H9 (cell line): Measurements from ENCODE around the gene HS6ST3. TPM values are rescaled to one million over a fixed set of nuclear protein-coding genes. Genes with fewer than 3 reads are reported as not detected.

Experiments used
- DNase-seq: peaks from one replicate; pipeline ENCODE4 v3.0.0-alpha.2; 2017
- H2AFZ ChIP-seq: one replicate; pipeline ENCODE4 v1.6.1; 2013; ENCODE audit warnings: mild to moderate bottlenecking, low read length, control low read depth, moderate library complexity
- H2AK5ac ChIP-seq: 2 replicates; pipeline ENCODE4 v1.6.1; 2013; ENCODE audit warnings: low read length, control low read depth, mixed read lengths; ENCODE audit not compliant: insufficient read length
- H2BK120ac ChIP-seq: one replicate; pipeline ENCODE4 v1.6.1; 2013; ENCODE audit warnings: low read depth, mild to moderate bottlenecking, low read length, control low read depth, inconsistent platforms; ENCODE audit not compliant: poor library complexity, severe bottlenecking
- H2BK12ac ChIP-seq: 2 replicates; pipeline ENCODE4 v1.6.1; 2013; ENCODE audit warnings: low read length, control low read depth, mixed read lengths, low read depth; ENCODE audit not compliant: insufficient read length
- H2BK15ac ChIP-seq: 2 replicates; pipeline ENCODE4 v1.6.1; 2013; ENCODE audit warnings: low read depth, low read length, control low read depth
- H2BK20ac ChIP-seq: one replicate; pipeline ENCODE4 v1.6.1; 2013; ENCODE audit warnings: low read depth, mild to moderate bottlenecking, low read length, control low read depth, inconsistent platforms; ENCODE audit not compliant: poor library complexity, severe bottlenecking
- H2BK5ac ChIP-seq: 2 replicates; pipeline ENCODE4 v1.6.1; 2013; ENCODE audit warnings: low read length, control low read depth, mixed read lengths; ENCODE audit not compliant: insufficient read length
- H3K14ac ChIP-seq: 2 replicates; pipeline ENCODE4 v1.6.1; 2013; ENCODE audit warnings: low read length, control low read depth; ENCODE audit not compliant: insufficient read depth
- H3K18ac ChIP-seq: 2 replicates; pipeline ENCODE4 v1.6.1; 2013; ENCODE audit warnings: low read depth, mild to moderate bottlenecking, mixed read lengths, low read length, control low read depth; ENCODE audit not compliant: insufficient read length
- H3K23ac ChIP-seq: 2 replicates; pipeline ENCODE4 v1.6.1; 2013; ENCODE audit warnings: low read length, control low read depth, mixed read lengths, low read depth; ENCODE audit not compliant: insufficient read length
- H3K23me2 ChIP-seq: 2 replicates; pipeline ENCODE4 v1.6.1; 2013; ENCODE audit warnings: low read depth, mild to moderate bottlenecking, mixed read lengths, low read length, control low read depth; ENCODE audit not compliant: insufficient read length, poor library complexity, severe bottlenecking
- H3K27ac ChIP-seq: 2 replicates; pipeline ENCODE4 v1.5.1; 2013; ENCODE audit warnings: low read length, control low read depth, mixed read lengths, low read depth; ENCODE audit not compliant: insufficient read length
- H3K27me3 ChIP-seq: 2 replicates; pipeline ENCODE4 v1.6.1; 2013; ENCODE audit warnings: low read length, control low read depth, inconsistent platforms; ENCODE audit not compliant: insufficient read depth
- H3K4ac ChIP-seq: 2 replicates; pipeline ENCODE4 v1.6.1; 2013; ENCODE audit warnings: low read depth, mild to moderate bottlenecking, control low read depth, inconsistent platforms, low read length, moderate library complexity
- H3K4me1 ChIP-seq: 2 replicates; pipeline ENCODE4 v1.6.1; 2013; ENCODE audit warnings: low read length, control low read depth, inconsistent platforms; ENCODE audit not compliant: insufficient read depth
- H3K4me2 ChIP-seq: 2 replicates; pipeline ENCODE4 v1.6.1; 2013; ENCODE audit warnings: low read length, control low read depth, mixed read lengths; ENCODE audit not compliant: insufficient read length, insufficient read depth
- H3K56ac ChIP-seq: 2 replicates; pipeline ENCODE4 v1.6.1; 2013; ENCODE audit warnings: low read depth, mild to moderate bottlenecking, mixed read lengths, low read length, control low read depth; ENCODE audit not compliant: insufficient read length
- H3K79me1 ChIP-seq: 2 replicates; pipeline ENCODE4 v1.6.1; 2013; ENCODE audit warnings: low read depth, mild to moderate bottlenecking, moderate library complexity, low read length, control low read depth, inconsistent platforms; ENCODE audit not compliant: insufficient read depth, poor library complexity, severe bottlenecking
- H3K79me2 ChIP-seq: 2 replicates; pipeline ENCODE4 v1.6.1; 2013; ENCODE audit warnings: low read length, control low read depth, inconsistent platforms; ENCODE audit not compliant: insufficient read depth
- H3K9ac ChIP-seq: 2 replicates; pipeline ENCODE4 v1.6.1; 2013; ENCODE audit warnings: low read length, control low read depth, mixed read lengths; ENCODE audit not compliant: insufficient read length; ENCODE audit errors: extremely low read depth
- H3K9me3 ChIP-seq: one replicate; pipeline ENCODE4 v1.6.1; 2013; ENCODE audit warnings: low read depth, low read length, inconsistent platforms; ENCODE audit not compliant: control insufficient read depth
- H3T11ph ChIP-seq: one replicate; pipeline ENCODE4 v1.6.1; 2013; ENCODE audit warnings: mild to moderate bottlenecking, low read length, control low read depth, inconsistent platforms
- H4K20me1 ChIP-seq: one replicate; pipeline ENCODE4 v1.6.1; 2013; ENCODE audit not compliant: control insufficient read depth, insufficient read length, insufficient read depth
- H4K5ac ChIP-seq: 2 replicates; pipeline ENCODE4 v1.6.1; 2013; ENCODE audit warnings: low read depth, mild to moderate bottlenecking, mixed read lengths, low read length, control low read depth; ENCODE audit not compliant: insufficient read length
- H4K8ac ChIP-seq: replicated peaks from 2 replicates; pipeline ENCODE4 v1.6.1; 2013; ENCODE audit warnings: low read length, control low read depth, mixed read lengths, low read depth; ENCODE audit not compliant: insufficient read length
- H4K91ac ChIP-seq: 2 replicates; pipeline ENCODE4 v1.6.1; 2013; ENCODE audit warnings: low read depth, mild to moderate bottlenecking, moderate library complexity, mixed read lengths, low read length, control low read depth; ENCODE audit not compliant: insufficient read length
- H3K27ac Mint-ChIP-seq, 3 experiments: 2 replicates in 2 of 3; 3 replicates in 1 of 3; pipeline ENCODE4 v1.8.0; 2020 to 2021; ENCODE audit warnings: mixed read lengths in 3 of 3, mild to moderate bottlenecking in 1 of 3, moderate library complexity in 1 of 3
- H3K27me3 Mint-ChIP-seq: 2 replicates; pipeline ENCODE4 v1.8.0; 2021; ENCODE audit warnings: low read depth, mild to moderate bottlenecking, moderate library complexity, mixed read lengths
- H3K36me3 Mint-ChIP-seq, 3 experiments: 2 replicates in 2 of 3; 3 replicates in 1 of 3; pipeline ENCODE4 v1.8.0; 2020 to 2021; ENCODE audit warnings: low read depth in 3 of 3, mixed read lengths in 3 of 3; ENCODE audit not compliant: insufficient read depth in 1 of 3
- H3K4me1 Mint-ChIP-seq, 2 experiments: 2 replicates each; pipeline ENCODE4 v1.8.0; 2020; ENCODE audit warnings: mixed read lengths in 2 of 2
- H3K4me3 Mint-ChIP-seq, 2 experiments: 2 replicates in 1 of 2; 3 replicates in 1 of 2; pipeline ENCODE4 v1.8.0; 2020 to 2021; ENCODE audit warnings: mild to moderate bottlenecking in 2 of 2, mixed read lengths in 2 of 2, moderate library complexity in 1 of 2
- H3K9me3 Mint-ChIP-seq, 2 experiments: 2 replicates in 1 of 2; 3 replicates in 1 of 2; pipeline ENCODE4 v1.8.0; 2020; ENCODE audit warnings: mild to moderate bottlenecking in 2 of 2, mixed read lengths in 2 of 2, moderate library complexity in 1 of 2
- CTCF ChIP-seq: fragments of 200-600 bp; sonication (generic); conservative IDR thresholded peaks from 3 replicates; pipeline ENCODE4 v1.8.0; 2021; ENCODE audit warnings: antibody characterized with exemption, mild to moderate bottlenecking
- WGBS: extraction: QIAGEN DNeasy Blood & Tissue Kit; methylation state at CpG from one replicate; pipeline ENCODE4 v1.1.7; 2013; ENCODE audit warnings: missing lambda C conversion rate, low lambda C conversion rate, mixed read lengths; ENCODE audit not compliant: insufficient read length; ENCODE audit errors: extremely low coverage; 5-methylcytosine and 5-hydroxymethylcytosine counted together
- total RNA-seq: library from RNA; stranded (reverse); gene quantifications from 2 replicates; pipeline ENCODE4 v1.2.1, GENCODE V29; 2021

The HS6ST3 gene
- total RNA-seq, 1 experiment from 2014 or later: 0.44 TPM

GRCh38 chr13:96810104-96810503, 720.2 kb downstream of the HS6ST3 start:
- Histone ChIP-seq H3K27ac (no peak overlapping the region), H4K20me1 (no peaks in the 10 kb centered on the region), H3K56ac (no peak overlapping the region), H2BK20ac (no peak overlapping the region), H3K4me1 (no peaks in the 10 kb centered on the region), H3K18ac (no peak overlapping the region), H3K9ac (no peak overlapping the region), H3K27me3 (no peaks in the 10 kb centered on the region), H2AFZ (no peak overlapping the region), H2BK15ac (no peak overlapping the region; the same call in 1 of the 2 replicates), H2AK5ac (no peak overlapping the region), H3T11ph (no peak overlapping the region), H4K91ac (no peak overlapping the region), H3K9me3 (no peaks in the 10 kb centered on the region), H3K23me2 (no peaks in the 10 kb centered on the region), H2BK12ac (no peak overlapping the region), H3K23ac (no peak overlapping the region), H3K4ac (no peak overlapping the region), H3K4me2 (no peak overlapping the region), H4K5ac (no peak overlapping the region), H2BK120ac (no peak overlapping the region), H2BK5ac (no peak overlapping the region), H3K14ac (no peak overlapping the region), H3K79me2 (no peaks in the 10 kb centered on the region), H4K8ac (no peak overlapping the region), H3K79me1 (no peaks in the 10 kb centered on the region)
- peaks cover 0 to 2% of the 10 kb centered on the region in 2 experiments; a peak in 2 of 4 replicates for H3K4me1 Mint-ChIP-seq
- H3K27ac Mint-ChIP-seq: no peak overlapping the region
- peaks cover 0 to 8% (median 0%) of the 10 kb centered on the region in 3 experiments; a peak in 5 of 7 replicates for H3K36me3 Mint-ChIP-seq
- no peaks in the 10 kb centered on the region for H3K27me3 Mint-ChIP-seq
- H3K4me3 Mint-ChIP-seq: no peak overlapping the region
- no peak for TF ChIP-seq CTCF
- H3K9me3 Mint-ChIP-seq: peaks cover 3 to 5% of the 10 kb centered on the region in 2 experiments; a peak in 4 of 5 replicates
- DNase-seq: no peak
- no CpG with 5 or more reads among the region's 4 CpGs for WGBS
